Measurements from ENCODE around the gene FTH1.

FTH1 gene

GRCh38 chr11:61917334-61918109 is 49.9 kb downstream of the FTH1 start, which contains the start of gene RAB3IL1:
RAB3IL1 (minus strand) TSS chr11:61917566; CDS start chr11:61917367, 199 bp downstream.
- Histone ChIP-seq H3K27me3 (ENCODE audit: insufficient read depth, insufficient read length) (peaks cover 23% of the 10 kb centered on the region), H3K9ac (ENCODE audit: insufficient read length, low read depth) (peak within 1 kb of the TSS; percentile 80), H3K4me1 (ENCODE audit: insufficient read depth, insufficient read length) (peaks cover 9% of the 10 kb centered on the region), H3K9me3 (ENCODE audit: insufficient read depth, low read length) (no peaks in the 10 kb centered on the region), H3K36me3 (ENCODE audit: insufficient read depth, insufficient read length, low read length) (no peaks in the 10 kb centered on the region), H3K4me3 (ENCODE audit: insufficient read length, low read depth) (peak within 1 kb of the TSS; percentile 62)
- DNase-seq (ENCODE audit: low read depth, low spot score): peak; percentile 16
- TF ChIP-seq ZNF274 (IDR thresholded peaks at IDR 0.05; ENCODE audit: low read depth, low read length): no peak
- TF ChIP-seq YY1 (IDR thresholded peaks at IDR 0.05; ENCODE audit: insufficient read depth, insufficient read length): no peak
- no peak for TF ChIP-seq SUZ12 (IDR thresholded peaks at IDR 0.05; ENCODE audit: extremely low read depth, insufficient read depth, insufficient read length)

GRCh38 chr11:61916737-61917333 is 50.6 kb downstream of the FTH1 start:
- Histone ChIP-seq H3K36me3 (ENCODE audit: insufficient read depth, insufficient read length, low read length) (no peaks in the 10 kb centered on the region), H3K9ac (ENCODE audit: insufficient read length, low read depth) (peak overlapping the region; percentile 80), H3K9me3 (ENCODE audit: insufficient read depth, low read length) (no peaks in the 10 kb centered on the region), H3K4me3 (ENCODE audit: insufficient read length, low read depth) (peak overlapping the region; percentile 62), H3K27me3 (ENCODE audit: insufficient read depth, insufficient read length) (peaks cover 23% of the 10 kb centered on the region), H3K4me1 (ENCODE audit: insufficient read depth, insufficient read length) (peaks cover 9% of the 10 kb centered on the region)
- DNase-seq (ENCODE audit: low read depth, low spot score): no peak
- TF ChIP-seq ZNF274 (IDR thresholded peaks at IDR 0.05; ENCODE audit: low read depth, low read length) (no peak), YY1 (IDR thresholded peaks at IDR 0.05; ENCODE audit: insufficient read depth, insufficient read length) (no peak), SUZ12 (IDR thresholded peaks at IDR 0.05; ENCODE audit: extremely low read depth, insufficient read depth, insufficient read length) (no peak)

GRCh38 chr11:61914471-61915171 is 52.8 kb downstream of the FTH1 start:
- Histone ChIP-seq H3K4me3 (ENCODE audit: insufficient read length, low read depth) (no peak overlapping the region), H3K27me3 (ENCODE audit: insufficient read depth, insufficient read length) (peaks cover 22% of the 10 kb centered on the region), H3K9ac (ENCODE audit: insufficient read length, low read depth) (no peak overlapping the region), H3K36me3 (ENCODE audit: insufficient read depth, insufficient read length, low read length) (no peaks in the 10 kb centered on the region), H3K4me1 (ENCODE audit: insufficient read depth, insufficient read length) (peaks cover 8% of the 10 kb centered on the region), H3K9me3 (ENCODE audit: insufficient read depth, low read length) (no peaks in the 10 kb centered on the region)
- no peak for TF ChIP-seq SUZ12 (IDR thresholded peaks at IDR 0.05; ENCODE audit: extremely low read depth, insufficient read depth, insufficient read length)
- no peak for TF ChIP-seq YY1 (IDR thresholded peaks at IDR 0.05; ENCODE audit: insufficient read depth, insufficient read length)
- no peak for TF ChIP-seq ZNF274 (IDR thresholded peaks at IDR 0.05; ENCODE audit: low read depth, low read length)
- DNase-seq (ENCODE audit: low read depth, low spot score): no peak
